BE2C (cell line): ENCODE data around the gene CLDN15. TPM values are rescaled to one million over a fixed set of nuclear protein-coding genes. Genes with fewer than 3 reads are reported as not detected.
"Not testable (repeated sequence)": the region's sequence is repeated elsewhere in the genome, so short reads cannot be mapped to it uniquely, and the experiment has no call there.

Experiments used
- DNase-seq: peaks from one replicate; pipeline ENCODE4 v3.0.0-alpha.2; 2020
- H3K27me3 ChIP-seq: fragments of 250-450 bp; sonication (Bioruptor Pico); 2 replicates; pipeline ENCODE4 v1.5.1; 2020; ENCODE audit warnings: mild to moderate bottlenecking
- H3K36me3 ChIP-seq: fragments of 250-450 bp; sonication (Bioruptor Pico); 2 replicates; pipeline ENCODE4 v1.5.1; 2020; ENCODE audit warnings: mild to moderate bottlenecking
- H3K4me1 ChIP-seq: fragments of 250-450 bp; sonication (Bioruptor Pico); 2 replicates; pipeline ENCODE4 v1.5.1; 2020
- H3K4me3 ChIP-seq: 2 replicates; pipeline ENCODE4 v1.5.1; 2011; ENCODE audit warnings: low read depth, low read length
- H3K9me3 ChIP-seq: fragments of 250-450 bp; sonication (Bioruptor Pico); 2 replicates; pipeline ENCODE4 v1.5.1; 2020
- CTCF ChIP-seq: IDR thresholded peaks from 2 replicates; pipeline ENCODE4 v1.5.1; 2012; ENCODE audit warnings: mild to moderate bottlenecking, low read depth, low read length
- polyA plus RNA-seq: library from polyadenylated mRNA; unstranded; fragments of >200 nt; gene quantifications from one replicate; pipeline ENCODE4 v1.2.1, GENCODE V29; 2012; ENCODE audit warnings: low read depth, missing spikeins; ENCODE audit not compliant: insufficient read length, insufficient read depth

The CLDN15 gene, protein sequence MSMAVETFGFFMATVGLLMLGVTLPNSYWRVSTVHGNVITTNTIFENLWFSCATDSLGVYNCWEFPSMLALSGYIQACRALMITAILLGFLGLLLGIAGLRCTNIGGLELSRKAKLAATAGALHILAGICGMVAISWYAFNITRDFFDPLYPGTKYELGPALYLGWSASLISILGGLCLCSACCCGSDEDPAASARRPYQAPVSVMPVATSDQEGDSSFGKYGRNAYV
- 48.0 TPM for polyA plus RNA-seq

DNA sequence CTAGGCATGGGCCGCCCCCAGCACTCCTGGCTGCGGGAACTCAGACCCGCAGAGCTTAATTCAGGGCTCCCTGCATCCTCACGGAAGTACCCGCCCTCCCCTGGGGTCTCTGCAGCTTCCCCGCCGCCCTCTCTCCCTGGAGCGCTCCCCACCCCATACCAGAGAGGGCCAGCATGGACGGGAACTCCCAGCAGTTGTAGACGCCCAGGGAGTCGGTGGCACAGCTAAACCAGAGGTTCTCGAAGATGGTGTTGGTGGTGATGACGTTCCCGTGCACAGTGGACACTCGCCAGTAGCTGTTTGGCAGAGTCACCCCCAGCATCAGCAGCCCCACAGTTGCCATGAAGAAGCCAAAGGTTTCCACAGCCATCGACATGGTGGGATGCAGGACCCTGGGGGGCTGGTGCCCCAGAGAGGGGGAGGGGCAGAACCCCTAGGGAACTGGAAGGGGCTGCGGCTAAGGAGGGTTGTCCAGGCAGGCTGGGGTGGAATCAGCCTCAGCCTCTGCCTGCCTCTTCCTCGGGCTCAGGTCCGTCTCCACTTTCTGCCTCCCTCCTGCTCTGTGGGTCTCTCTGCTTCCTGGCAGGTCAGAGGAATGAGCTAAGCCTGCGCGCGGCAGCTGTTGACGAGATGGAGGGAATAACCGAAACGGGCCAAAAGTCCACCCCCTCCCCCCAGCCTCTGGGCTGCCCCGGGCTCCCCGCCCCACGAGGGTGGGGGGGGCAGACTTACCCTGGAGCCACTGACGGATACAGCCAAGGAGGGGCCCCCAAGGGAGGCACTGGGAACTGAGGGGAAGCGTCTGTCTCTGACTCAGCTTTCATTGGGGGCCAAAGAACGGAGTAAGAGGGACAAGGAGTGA lies at the start of gene CLDN15:
TSS of gene CLDN15 (minus strand) at position 597 of the 862 bp plus-strand sequence. CDS start at position 376, 221 bp downstream.
- Histone ChIP-seq H3K36me3 (peaks cover 5% of the 10 kb centered on the region; the same call in 1 of the 2 replicates), H3K9me3 (no peaks in the 10 kb centered on the region), H3K4me1 (peaks cover 12% of the 10 kb centered on the region), H3K4me3 (no peak within 1 kb of the TSS), H3K27me3 (no peaks in the 10 kb centered on the region)
- no peak for TF ChIP-seq CTCF
- no peak for DNase-seq

- H3K36me3 ChIP-seq, result no peaks in the 10 kb centered on the region
- no peaks in the 10 kb centered on the region for H3K9me3 ChIP-seq
- DNase-seq, result no peak
- peaks cover 21% of the 10 kb centered on the region for H3K27me3 ChIP-seq
- peaks cover 4% of the 10 kb centered on the region; the same call in 1 of the 2 replicates for H3K4me1 ChIP-seq
- no peak for TF ChIP-seq CTCF
- H3K4me3 ChIP-seq, result no peak overlapping the region
These were observed 49.4 kb upstream of the CLDN15 start for GRCh38 chr7:101287032-101287431.

DNA sequence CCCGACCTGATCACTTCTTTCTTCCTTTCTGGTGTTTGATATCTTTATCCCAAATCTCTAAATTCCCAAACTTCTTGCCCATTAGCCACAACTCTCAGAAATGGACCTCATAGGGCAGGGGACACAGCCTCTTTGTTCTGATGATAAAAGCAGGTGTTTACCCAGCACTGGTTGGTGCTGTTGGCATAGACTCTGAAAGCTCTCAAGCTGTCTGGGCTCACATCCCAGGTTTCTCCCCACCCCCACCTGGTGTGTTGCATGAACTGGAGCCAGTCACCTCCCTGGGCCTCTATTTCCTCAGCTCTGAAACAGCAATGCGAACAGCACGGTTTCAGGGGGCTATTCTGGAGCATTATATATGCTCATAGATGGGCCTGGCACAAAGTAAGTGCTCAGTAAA lies 48.3 kb upstream of the CLDN15 start:
- H3K27me3 ChIP-seq, result peaks cover 13% of the 10 kb centered on the region
- DNase-seq, H3K36me3 ChIP-seq, H3K4me3 ChIP-seq, H3K4me1 ChIP-seq, H3K9me3 ChIP-seq: not testable (repeated sequence)

DNA sequence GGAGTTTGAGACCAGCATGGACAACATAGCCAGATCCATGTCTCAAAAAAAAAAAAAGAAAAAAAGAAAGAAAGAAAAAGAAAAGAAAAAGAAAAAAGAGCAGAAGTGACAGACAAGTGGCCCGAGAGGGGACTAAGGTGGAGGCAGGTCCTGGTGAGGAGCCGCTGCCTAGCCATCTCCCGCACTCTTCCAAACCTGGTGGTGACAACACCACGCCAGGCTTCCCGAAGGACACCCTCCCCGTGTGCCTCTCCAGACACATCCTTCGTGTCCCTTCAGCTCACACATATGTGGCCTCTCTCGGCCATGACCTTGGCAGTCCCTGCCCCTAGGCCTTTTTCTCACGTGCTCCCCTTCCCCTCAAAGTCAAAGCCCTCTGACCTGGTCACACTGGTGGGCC lies 47.6 kb upstream of the CLDN15 start:
- H3K4me1 ChIP-seq, result peaks cover 4% of the 10 kb centered on the region; the same call in 1 of the 2 replicates
- TF ChIP-seq CTCF, result no peak

DNA sequence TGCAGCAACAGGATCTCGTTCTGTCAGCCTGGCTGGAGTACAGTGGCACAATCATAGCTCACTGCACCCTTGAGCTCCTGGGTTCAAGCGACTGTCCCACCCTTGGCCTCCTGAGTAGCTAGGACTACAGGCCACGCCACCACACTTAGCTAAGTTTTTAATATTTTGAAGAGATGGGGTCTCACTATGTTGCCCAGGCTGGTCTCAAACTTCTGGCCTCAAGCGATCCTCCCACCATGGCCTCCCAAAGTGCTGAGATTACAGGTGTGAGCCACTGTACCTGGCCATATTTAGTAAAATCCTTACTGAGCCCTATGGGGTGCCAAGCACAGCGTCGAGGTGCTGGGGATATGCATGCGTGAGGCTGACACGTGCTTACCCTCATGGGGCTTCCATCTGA lies 43.3 kb upstream of the CLDN15 start:
- not testable (repeated sequence) for H3K9me3 ChIP-seq, H3K4me3 ChIP-seq, DNase-seq, H3K27me3 ChIP-seq, H3K4me1 ChIP-seq, H3K36me3 ChIP-seq

More for the DNA sequence above, 47.6 kb upstream of the CLDN15 start:
- Histone ChIP-seq H3K4me3 (no peak overlapping the region), H3K36me3 (no peaks in the 10 kb centered on the region), H3K9me3 (no peaks in the 10 kb centered on the region), H3K27me3 (peaks cover 9% of the 10 kb centered on the region; the same call in 1 of the 2 replicates)
- no peak for DNase-seq

GRCh38 chr7:101278461-101279292 lies 41.1 kb upstream of the CLDN15 start:
- H3K9me3 ChIP-seq, result no peaks in the 10 kb centered on the region
- no peak overlapping the region for H3K4me3 ChIP-seq
- DNase-seq, result no peak
- peaks cover 4% of the 10 kb centered on the region; the same call in 1 of the 2 replicates for H3K4me1 ChIP-seq
- TF ChIP-seq CTCF, result no peak
- H3K36me3 ChIP-seq, result no peaks in the 10 kb centered on the region
- H3K27me3 ChIP-seq, result peaks cover 7% of the 10 kb centered on the region; the same call in 1 of the 2 replicates
